IPS-18c (cell line): ENCODE data around the gene GPR37.

ENCODE experiments used
- H3K4me3 ChIP-seq: 2 replicates; pipeline ENCODE4 v1.7.0; 2013; ENCODE audit warnings: low read depth, mild to moderate bottlenecking, low read length, moderate library complexity; ENCODE audit not compliant: insufficient read depth
- H3K9me3 ChIP-seq: one replicate; pipeline ENCODE4 v1.6.1; 2013; ENCODE audit warnings: mild to moderate bottlenecking, low read length, moderate library complexity; ENCODE audit not compliant: control insufficient read depth, insufficient read depth

GPR37 gene

DNA sequence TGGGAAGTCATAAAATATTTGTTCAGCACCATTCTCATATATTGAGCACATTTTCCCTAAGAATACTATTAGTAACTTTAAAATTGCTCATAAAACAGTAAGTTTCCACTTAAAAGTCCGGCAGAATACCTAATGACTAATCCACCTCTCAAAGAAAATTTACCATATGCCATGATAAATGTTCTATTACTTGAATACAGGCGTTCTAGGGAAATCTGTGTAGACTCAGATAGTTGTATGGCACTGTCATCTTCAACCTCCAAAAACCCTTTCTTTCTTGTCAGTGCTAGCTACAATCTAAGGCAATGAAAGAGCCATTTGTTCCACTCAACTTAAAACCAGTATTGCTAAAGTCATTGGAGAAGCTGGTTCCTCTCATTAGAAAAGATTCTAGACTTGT lies 7.3 kb downstream of the GPR37 start:
- Histone ChIP-seq H3K9me3 (no peaks in the 10 kb centered on the region), H3K4me3 (no peak overlapping the region)

DNA sequence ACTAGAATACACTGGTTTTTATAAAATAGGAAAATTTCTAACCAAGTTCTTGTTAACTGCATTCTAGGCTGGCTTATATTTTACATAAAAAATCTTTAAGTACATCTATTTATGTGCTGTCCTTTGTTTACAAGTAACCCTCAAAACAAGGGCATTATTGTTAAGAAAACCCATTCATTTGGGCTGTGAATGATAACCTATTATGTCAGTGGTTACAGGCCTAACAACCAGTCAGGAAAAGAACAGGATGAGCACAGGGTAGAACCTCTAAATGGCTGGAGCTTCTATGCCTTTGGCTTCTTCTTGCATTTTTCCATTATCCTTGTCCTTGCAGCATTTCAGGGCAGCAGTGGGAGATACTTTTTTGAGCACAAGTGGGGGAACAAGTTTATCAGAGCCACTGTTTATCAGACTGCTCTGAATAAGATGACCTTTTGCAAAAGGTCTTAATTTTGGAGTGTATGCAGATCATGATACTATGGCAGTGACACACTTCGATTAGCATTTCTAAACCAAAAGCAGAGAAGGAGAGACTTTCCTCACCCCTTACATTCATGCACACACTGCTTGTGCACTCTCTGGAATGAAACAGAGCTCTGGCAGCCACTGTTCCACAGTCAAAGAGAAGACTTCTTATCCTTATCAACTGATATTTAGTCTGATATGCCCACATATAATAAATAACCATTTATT lies 10.9 kb downstream of the GPR37 start:
- no peaks in the 10 kb centered on the region for H3K9me3 ChIP-seq
- H3K4me3 ChIP-seq, result no peak overlapping the region

DNA sequence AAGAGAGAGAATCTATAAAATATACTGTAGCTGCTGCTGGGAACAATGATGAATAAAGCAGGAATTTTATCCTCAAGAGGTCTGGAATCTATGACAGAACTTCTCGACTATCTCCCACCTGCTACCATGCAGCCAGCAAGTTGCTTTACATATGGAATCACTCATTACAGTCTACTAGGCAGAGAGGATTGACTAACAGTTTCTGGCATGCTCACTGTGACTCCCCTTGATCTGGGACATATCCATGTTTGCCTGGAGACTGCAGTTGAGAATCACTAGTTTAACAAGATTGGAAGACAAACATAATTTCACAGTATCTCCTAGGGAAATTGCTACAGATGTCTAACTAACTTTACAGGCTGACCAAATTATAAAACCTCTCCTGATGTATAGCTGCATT lies 13.3 kb downstream of the GPR37 start:
- Histone ChIP-seq H3K9me3 (no peaks in the 10 kb centered on the region), H3K4me3 (no peak overlapping the region)

DNA sequence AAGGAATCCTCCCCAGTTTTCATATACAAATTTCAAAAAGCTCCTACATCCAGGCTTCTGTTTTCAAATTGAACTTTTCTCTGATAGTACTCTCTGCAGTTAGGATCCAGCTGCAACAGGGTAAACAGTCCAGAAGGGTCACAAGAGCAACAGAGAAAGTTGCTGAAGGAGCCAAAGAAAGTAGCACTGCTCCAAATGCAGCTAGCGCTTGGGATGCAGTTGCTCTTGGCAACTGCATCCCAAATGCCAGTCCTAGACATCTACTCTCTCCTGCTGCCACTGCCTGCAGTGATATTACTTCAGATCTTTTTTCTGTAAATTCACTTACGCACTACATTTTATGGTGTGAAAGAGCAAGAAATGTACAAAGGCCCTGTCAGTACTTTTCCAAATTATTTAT lies 14.6 kb downstream of the GPR37 start:
- H3K9me3 ChIP-seq, result no peaks in the 10 kb centered on the region
- H3K4me3 ChIP-seq, result no peak overlapping the region

DNA sequence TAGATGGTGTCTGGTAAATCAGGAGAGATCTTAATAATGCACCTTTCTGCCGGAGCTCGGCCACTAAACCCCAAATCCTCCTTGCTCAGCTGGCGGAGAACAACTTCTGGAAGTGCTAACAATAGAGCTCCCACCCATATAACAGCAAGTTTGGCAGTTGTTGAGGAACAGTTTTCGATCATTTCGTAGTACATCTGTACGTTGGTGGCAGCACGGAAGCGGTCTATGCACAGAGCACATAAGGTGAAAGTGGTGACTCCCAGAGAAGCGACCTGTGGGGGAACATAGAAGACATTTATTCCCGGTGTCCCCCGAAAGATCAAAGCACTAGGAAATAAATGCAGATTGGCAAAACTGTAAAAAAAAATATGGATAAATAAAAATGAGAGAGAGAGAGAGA lies 18.5 kb downstream of the GPR37 start:
- no peaks in the 10 kb centered on the region for H3K9me3 ChIP-seq
- H3K4me3 ChIP-seq, result no peak overlapping the region

DNA sequence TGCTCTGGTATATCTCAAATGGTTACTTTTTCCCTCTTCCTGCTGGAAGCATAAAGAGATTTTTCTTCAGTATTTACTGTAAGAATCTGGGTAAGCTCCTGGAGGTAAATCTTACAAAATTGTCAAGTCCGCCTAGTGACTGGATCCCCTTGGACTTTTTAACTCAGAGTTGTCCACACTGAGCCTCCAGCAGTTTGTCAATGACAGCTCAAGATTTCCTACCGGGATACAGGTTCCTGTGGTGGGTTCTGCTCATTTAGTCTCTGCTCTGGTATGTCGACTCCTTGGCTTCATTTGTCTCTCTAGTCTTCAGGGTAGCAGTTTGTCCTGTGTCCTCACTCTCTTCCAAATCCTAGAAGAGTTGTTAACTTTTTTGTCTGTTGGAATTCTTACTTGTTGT lies 27.0 kb downstream of the GPR37 start:
- Histone ChIP-seq H3K9me3 (no peaks in the 10 kb centered on the region), H3K4me3 (no peak overlapping the region)

DNA sequence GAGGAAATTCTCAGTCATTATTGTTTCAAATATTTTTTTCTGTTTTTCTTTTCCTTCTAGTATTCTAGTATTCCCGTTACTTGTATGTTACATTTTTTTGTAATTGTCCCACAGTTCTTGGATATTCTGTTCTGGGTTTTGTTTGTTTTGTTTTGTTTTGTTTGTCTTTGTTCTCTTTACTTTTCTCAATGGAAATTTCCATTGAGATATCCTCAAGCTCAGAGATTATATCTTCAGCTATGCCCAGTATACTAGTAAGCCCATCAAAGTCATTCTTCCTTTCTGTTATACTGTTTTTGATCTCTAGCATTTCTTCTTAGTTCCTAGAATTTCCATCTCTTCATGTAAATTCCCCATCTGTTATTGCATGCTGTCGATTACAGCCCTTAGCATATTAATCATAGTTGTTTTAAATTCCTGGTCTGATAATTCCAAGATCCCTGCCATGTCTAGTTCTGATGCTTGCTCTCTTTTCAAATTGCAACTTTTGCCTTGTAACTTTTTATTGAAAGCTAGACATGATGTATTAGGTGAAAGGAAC lies 27.8 kb downstream of the GPR37 start:
- no peaks in the 10 kb centered on the region for H3K9me3 ChIP-seq
- H3K4me3 ChIP-seq, result no peak overlapping the region

DNA sequence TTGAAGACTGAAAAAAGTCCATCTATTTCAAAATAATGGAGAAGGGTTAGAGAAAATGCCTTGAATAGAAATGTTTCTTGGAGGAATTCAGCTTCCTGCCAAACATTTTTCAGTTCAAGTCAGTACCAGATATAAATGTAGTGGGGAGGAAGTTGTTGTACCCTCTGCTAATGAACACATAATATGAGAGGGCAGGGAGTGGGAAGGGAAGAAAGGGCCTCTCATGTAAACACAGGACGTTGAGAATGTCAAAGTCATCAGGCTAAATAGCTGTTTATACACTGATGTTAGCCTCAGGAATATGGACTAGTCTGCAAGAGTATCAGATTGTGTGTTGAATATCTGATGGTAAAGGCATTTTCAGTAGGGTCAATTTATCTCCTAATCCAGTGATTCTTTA lies 37.0 kb downstream of the GPR37 start:
- Histone ChIP-seq H3K4me3 (no peak overlapping the region), H3K9me3 (no peaks in the 10 kb centered on the region)

DNA sequence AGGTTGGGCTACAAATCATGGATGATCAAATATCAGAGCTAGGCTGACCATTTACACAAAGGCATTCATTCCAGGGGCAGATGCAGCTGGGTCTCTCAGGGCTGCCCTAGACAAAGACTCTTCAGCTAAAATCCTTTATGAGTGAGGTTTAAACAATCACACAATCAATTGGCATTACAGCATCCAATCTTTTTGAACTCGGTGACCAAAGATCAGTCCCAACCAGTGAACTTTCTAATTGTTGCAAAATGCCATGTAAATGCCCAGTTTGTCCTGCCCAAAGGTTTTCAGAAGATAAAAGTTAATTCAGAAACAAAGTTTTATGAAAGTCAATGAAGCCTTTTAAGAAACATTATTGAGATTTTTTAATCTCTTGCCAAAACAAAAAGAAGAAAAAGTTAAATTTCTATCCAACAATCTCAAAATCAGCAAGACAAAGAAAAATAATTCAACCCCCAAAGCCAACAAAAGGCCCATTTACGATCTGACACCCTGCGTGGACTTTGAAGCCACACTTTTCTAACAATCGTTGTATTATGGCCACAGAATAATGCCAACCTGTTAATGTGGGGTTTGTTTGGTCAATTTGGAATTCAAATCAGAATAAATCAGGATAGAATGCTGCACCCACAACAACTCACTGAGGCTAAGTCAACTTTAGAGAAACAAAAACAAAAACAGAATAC lies 40.9 kb downstream of the GPR37 start:
- H3K4me3 ChIP-seq, result no peak overlapping the region
- no peaks in the 10 kb centered on the region for H3K9me3 ChIP-seq

DNA sequence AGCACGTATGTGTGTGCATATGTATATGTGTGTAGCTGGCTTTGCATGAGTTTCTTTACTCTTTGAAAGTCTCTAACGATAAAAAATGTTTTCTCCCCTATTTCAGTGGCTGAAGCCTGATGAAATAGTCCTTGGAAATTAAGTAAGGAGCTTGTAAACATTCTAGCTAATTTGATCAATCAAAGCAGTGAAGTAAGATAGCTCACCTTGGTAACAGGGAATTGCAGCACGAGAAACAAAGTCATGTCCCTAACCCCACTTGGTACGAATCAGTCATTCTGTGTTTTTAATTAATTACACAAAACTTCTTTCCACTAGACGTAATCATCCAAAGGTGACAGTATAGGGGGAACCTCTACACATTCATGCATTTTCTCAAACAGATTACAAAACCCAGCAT lies 41.5 kb downstream of the GPR37 start:
- H3K9me3 ChIP-seq, result no peaks in the 10 kb centered on the region
- H3K4me3 ChIP-seq, result no peak overlapping the region

DNA sequence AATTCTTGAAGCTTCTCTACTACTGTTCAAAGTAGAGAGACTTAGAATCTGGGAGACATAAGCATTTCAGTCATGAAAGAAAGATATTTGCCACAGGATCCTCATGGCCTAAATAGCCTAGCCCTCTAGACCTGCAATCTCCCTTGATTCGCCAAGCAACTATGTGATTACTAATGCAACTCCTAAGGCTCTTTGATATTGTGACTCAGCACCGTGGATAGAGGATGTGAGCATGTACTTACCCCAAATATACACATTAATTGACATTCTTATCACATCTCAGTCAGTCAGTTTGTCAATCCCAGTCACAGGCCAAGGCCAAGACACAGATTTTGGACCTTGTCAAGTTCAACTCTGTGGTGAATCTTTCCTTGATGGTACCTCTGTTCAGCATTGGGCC lies 42.6 kb downstream of the GPR37 start:
- Histone ChIP-seq H3K9me3 (no peaks in the 10 kb centered on the region), H3K4me3 (no peak overlapping the region)

DNA sequence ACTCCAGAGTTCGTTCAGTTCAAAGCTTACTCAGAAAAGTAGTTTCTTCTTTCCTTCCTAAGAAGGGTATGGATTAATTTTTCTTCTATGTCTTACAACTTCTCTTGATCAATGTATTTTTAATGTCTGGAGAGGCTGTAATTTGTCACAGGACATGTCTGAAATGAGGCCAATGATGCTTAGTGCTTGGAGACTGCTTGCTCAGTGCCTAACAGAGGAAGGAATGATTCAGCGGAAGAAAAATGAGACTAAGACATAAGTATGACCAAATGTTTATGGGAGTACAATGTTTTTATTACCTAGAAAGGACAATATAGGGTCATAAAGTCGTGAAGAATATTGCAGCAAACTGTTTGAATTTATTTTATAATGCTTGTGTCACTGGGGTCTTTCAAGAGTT lies 43.3 kb downstream of the GPR37 start:
- Histone ChIP-seq H3K9me3 (no peaks in the 10 kb centered on the region), H3K4me3 (no peak overlapping the region)

DNA sequence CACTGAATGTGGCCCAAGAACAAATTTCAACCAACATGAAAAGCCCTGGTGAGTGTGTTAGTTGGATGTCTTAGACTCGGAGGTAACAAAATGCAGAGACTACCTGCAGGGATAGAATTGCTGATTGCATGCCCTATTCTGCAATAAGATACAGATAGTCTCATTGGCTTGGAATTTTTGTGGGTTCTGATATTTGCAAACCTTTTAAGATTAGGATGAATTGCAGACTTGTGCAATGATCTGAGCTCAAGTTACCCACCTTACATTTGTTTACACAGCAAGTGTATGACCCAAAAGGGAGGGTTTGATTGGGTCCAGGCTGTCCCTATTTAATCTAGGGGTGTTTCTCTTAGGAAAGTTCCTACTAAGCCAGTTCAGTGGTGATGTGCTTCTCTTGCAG lies 45.4 kb downstream of the GPR37 start:
- H3K4me3 ChIP-seq, result no peak overlapping the region
- no peaks in the 10 kb centered on the region for H3K9me3 ChIP-seq

DNA sequence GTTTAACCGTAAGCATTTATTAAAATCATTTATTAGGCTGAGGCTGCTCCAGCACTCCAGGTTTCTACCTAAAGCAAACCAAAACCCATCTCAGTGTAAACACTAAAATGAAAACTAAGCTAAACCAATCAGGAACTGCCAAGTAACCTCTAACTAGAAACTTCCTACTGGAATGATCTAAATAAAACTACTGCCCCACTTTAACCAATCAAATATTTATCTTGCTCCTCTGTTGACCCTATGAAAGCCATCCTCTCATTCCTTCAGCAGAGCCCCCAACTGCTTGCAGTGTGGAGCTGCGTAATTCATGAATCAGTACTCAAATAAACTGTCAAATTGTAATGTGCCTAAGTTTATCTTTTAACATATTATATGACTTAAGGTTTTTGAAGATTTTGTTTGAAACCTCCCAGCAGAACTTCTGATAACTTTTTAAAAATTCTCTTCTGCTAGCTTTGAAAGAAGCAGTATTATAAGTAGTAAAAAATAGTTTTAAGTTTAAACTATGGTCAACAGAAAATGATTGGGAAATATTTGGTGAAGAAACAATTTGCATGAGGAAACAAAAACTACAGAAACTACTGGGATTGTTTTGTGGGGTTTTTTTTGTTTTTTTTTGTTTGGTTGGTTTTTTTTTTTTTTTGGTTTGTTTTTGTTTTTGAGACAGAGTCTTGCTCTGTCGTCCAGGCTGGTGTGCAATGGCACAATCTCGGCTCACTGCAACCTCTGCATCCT lies 47.4 kb downstream of the GPR37 start:
- Histone ChIP-seq H3K4me3 (no peak overlapping the region), H3K9me3 (no peaks in the 10 kb centered on the region)

DNA sequence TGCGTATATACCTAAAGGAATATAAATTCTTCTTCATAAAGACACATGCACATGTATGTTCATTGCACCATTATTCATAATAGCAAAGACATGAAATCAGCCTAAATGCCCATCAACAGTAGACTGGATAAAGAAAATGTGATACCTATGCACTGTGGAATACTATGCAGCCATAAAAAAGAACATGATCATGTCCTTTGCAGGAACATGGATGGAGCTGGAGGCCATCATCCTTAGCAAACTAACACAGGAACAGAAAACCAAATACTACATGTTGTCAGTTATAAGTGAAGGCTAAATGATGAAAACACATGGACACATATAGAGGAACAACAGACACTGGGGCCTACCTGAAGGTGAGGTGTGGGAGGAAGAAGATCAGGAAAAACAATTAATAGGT lies 48.7 kb downstream of the GPR37 start:
- H3K4me3 ChIP-seq, result no peak overlapping the region
- no peaks in the 10 kb centered on the region for H3K9me3 ChIP-seq

DNA sequence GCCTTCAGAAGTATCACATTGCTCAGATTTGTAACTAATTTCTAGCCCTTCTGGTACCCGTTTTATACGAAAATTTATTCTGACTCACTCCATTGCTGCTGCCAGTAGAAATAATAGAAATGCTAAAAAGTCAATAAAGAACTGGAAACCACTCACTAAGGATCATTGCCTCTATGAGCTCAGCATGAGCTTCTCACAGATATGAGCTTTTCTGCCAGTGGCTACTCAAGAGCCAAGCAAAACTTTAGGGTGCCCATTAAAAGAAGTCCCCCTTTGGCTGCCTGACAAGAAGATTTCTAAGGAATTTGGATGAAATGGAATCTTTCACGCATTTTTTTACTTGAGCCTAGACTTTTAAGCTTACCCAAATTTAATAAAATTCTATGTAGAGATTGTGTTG lies 52.5 kb downstream of the GPR37 start:
- H3K4me3 ChIP-seq, result no peak overlapping the region

DNA sequence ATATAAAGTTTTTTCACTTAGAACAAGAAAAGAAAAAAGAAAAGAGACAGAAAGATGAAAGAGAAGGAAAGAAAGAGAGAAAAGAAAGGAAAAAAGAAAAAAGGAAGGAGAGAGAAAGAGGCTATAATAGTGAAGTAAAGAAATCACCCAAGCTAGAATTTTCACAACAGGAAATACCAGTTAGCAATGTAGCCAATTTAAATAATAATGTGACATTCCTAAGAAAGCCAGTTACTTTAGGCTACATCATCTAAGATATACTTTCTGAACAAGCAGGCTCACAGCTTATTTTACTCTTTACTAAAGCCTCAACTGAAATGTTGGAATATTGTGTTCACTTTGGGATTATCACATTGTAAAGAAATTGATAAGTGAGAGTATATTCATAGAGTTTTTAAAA lies 53.6 kb downstream of the GPR37 start:
- Histone ChIP-seq H3K4me3 (no peak overlapping the region), H3K9me3 (no peaks in the 10 kb centered on the region)

More for the DNA sequence above, 52.5 kb downstream of the GPR37 start:
- H3K9me3 ChIP-seq, result no peaks in the 10 kb centered on the region

DNA sequence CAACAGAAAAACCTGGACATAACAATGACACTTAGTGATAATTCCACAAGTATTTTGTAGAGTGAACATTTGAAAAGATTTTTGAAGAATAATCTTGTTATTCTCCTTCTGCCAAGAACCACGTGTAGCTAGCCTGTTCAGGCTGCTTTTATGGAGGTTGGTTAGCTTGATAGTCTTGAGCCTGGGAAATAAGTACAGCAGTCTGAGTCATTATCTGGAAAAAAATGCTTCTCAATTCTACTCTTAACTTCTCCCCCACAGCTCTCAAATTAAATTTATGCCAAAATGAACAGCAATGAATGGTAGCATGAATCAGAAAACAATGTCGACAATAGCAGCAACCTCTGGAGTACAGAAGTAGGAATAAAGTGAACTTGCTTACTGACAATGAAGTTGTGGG lies 63.2 kb downstream of the GPR37 start:
- no peaks in the 10 kb centered on the region for H3K9me3 ChIP-seq
- H3K4me3 ChIP-seq, result no peak overlapping the region
